T-helper 1 cell treated with Interleukin-12 subunit alpha and Interleukin-12 subunit beta and Interleukin-4 antibody, amounts not matched to agents 30 ng/mL and 1 ng/mL, for 36 hours (primary cell): ENCODE data around the gene PI4KB. TPM values are rescaled to one million over a fixed set of nuclear protein-coding genes. Genes with fewer than 3 reads are reported as not detected.
"Not testable (repeated sequence)": the region's sequence is repeated elsewhere in the genome, so short reads cannot be mapped to it uniquely, and the experiment has no call there.

Experiments used
- intact Hi-C: fragments of 100-400 bp; cut with micrococcal nuclease; formaldehyde crosslinking; loops from one replicate; pipeline ENCODE4 v1.15.1; 2024
- total RNA-seq: library from RNA; stranded (reverse); gene quantifications from 2 replicates; pipeline ENCODE4 v1.2.3, GENCODE V29; 2022

Gene PI4KB
- total RNA-seq, 1 donor from 2014 or later, result 85.5 TPM

DNA sequence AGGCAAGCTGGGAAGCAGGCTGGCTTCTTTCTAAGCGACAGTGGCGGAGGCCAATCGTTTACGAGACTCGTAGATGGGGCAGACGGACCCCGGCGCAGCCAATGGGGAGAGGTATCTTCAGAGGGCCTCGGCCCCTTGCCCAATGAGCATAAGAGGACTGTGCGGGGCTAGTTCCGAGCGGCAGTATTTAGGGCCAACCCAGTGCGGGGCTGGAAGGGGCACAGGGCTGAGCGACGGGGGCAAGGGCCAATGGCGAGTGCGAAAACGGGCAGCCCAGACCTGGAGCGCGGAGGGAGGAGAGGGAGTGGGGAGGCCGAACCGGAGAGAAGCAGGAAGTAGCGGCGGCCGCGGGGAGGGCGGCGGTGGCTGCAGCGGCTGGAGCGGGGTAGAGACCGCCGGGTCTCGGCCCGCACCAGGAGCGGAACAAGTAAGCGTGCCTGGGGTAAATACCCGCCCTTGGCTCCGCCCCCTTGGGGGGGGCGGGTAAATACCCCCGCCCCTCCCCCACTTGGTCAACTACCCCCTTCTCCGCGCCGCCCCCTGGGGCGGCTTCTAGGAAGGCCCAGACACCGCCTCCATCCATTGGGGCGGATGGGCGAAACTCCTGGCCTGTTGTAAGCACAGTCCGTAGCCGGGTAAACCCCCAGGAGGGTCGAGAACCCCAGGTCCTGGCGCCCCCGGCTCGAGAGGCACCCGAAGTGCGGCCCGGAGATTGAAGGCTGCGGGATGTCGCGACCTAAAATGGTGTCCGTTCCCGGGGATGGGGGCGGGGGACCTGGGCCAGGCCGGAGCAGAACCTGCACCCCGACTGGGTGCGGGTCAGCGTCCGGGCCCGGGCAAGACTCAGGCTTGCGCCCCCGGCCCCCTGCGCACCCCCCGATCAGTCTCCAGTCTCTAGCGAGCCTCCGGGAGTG, 45.0 kb downstream of the PI4KB start, which contains the start of gene ZNF687:
Gene ZNF687 (plus strand): TSS at position 331 of the 914 bp plus-strand sequence. CDS start 3,993 bp downstream, outside the sequence.
- intact Hi-C loops, result loop anchor here (1.0 to 5.0 kb wide), 22 partner anchors 19 to 720 kb away; partner anchors contain the start of genes ARNT, CGN, MRPL9 and PI4KB

DNA sequence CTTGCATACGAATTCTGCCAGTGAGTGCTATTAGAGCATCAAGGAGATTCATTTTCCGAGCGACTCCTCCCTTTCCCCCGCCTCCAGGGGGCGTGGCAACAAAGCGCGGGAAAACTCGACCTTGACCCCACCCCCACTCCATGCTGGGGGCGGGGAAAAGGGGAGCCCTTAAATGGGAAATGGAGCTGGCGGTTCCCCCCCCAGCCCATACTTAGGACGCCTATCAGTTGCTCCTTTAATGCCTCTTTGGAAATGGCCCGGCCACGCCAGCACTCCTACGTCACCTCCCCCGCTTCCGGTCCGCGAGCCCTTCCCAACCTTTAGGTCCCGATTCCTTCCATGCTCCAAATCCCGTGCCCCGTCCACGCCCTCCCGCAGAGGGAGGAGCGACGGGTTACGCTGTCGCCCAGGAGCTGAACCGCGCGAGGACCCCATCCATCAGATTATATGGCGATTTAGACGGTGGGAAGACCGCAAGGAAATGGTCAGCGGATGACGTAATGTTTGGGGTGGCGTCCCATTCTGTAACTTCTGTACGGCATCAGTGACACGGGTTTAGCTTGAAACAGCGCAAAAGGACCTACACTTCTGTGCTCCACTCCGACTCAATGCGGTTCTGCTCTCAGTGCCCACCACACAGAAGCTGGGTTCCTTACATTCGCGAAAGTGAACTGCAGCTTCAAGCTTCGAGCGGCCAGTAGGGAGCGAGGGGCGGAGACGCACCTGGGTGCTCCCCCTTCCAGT, 45.8 kb downstream of the PI4KB start:
- intact Hi-C loops, result loop anchor here (1.0 to 5.0 kb wide), 12 partner anchors 27 to 719 kb away; partner anchors contain the start of genes CGN, MRPL9, PI4KB and PSMD4

- intact Hi-C loops, result no loop called here
Measured at GRCh38 chr1:151277249-151277648, 50.0 kb downstream of the PI4KB start.

DNA sequence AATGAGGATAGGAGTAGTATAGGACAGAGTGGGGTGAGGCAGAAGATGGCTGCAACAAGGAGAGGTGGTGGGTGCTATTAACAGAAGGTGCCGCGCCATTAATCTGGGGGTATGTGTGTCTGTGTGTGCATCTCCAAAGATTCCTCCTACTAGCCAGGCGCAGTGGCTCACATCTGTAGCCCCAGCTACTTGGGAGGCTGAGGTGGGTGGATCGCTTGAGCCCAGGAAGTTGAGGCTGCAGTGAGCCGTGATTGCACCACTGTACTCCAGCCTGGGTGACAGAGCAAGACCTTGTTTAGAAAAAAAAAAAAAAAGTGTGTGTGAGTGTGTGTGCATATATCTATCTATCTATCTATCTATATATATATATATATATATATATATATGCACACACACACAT, 51.9 kb downstream of the PI4KB start:
- intact Hi-C loops, result not testable (repeated sequence)

GRCh38 chr1:151273924-151274466, 53.2 kb downstream of the PI4KB start:
- intact Hi-C loops, result no loop called here

DNA sequence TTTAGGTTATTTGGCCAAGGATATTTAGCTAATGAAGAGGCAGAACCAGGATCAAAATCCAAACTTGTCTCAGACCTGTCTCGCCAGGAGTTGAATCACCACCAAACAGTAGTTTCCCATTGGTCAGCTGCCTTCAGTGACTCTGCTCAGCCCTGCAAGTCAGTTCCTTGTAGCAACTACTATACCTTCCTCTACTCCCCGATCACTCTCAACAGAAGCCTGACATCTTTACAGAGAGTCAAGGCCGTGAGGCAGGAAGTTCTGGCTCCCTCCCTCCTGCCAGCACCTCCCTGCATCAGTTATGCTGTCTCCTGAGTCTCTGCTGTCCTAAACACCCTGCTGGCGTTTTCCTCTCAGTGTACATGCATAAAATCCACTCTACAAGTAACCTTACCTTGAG, 59.5 kb downstream of the PI4KB start:
- intact Hi-C loops, result no loop called here

DNA sequence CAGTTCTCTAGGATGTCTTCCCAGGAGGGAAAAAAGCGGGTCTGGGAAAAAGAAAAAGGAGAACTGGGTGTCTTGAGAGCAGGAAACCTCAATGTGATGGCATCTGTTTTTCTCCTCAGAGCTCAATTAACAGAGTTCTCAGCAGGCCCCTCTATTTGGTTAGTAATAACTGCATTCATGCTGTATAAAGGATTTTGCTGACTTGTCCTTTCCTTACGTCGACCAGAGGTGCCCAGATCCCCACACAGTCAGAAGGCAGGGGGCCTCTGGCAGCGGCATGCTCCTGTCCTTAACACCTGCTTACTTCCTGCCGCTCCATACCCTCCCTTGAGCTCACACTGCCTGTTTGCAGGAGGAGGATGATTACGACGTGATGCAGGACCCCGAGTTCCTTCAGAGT, 60.4 kb downstream of the PI4KB start:
- intact Hi-C loops, result no loop called here

GRCh38 chr1:151266315-151266714, 60.9 kb downstream of the PI4KB start:
- intact Hi-C loops, result no loop called here

DNA sequence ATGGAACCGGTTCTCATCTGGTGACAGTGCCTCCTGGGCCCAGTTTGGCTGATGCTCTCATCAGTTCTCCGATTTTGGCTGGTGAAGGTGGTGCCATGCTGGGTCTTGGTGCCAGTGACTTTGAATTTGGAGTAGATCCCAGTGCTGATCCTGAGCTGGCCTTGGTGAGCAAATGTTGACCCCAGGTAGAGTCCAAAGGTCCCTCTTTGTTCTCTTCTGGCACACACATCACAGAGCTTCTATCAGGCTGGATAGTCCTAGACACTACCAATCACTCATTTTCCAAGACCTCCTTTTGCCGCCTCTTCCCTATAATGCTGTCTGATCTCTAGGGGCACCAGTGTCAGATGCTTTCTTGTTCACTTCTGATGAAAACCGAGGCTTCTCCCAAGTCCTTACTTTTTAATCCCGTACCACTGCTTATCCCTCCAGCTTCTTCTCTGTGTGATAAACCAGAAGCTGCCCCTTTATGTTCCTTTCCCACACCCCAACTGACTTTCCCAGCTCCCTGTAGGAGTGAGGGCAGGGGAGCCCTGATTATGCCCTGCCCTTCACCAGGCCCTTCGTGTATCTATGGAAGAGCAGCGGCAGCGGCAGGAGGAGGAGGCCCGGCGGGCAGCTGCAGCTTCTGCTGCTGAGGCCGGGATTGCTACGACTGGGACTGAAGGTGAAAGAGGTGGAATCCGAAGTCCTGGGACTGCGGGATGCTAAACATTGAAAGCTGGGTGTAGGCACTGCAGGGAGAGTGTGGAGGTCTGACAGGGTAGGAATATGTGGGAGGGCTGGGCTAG, 61.6 kb downstream of the PI4KB start:
- intact Hi-C loops, result no loop called here

GRCh38 chr1:151259351-151259750, 67.9 kb downstream of the PI4KB start:
- intact Hi-C loops, result loop anchor here (5.0 kb wide), 1 partner anchor 562 kb away; the partner anchor contains the start of gene GOLPH3L

- intact Hi-C loops, result loop anchor here (2.0 to 5.0 kb wide), 2 partner anchors 99 to 558 kb away; partner anchors contain the start of genes GOLPH3L and TNFAIP8L2
Measured at GRCh38 chr1:151255381-151255780, 71.8 kb downstream of the PI4KB start.

DNA sequence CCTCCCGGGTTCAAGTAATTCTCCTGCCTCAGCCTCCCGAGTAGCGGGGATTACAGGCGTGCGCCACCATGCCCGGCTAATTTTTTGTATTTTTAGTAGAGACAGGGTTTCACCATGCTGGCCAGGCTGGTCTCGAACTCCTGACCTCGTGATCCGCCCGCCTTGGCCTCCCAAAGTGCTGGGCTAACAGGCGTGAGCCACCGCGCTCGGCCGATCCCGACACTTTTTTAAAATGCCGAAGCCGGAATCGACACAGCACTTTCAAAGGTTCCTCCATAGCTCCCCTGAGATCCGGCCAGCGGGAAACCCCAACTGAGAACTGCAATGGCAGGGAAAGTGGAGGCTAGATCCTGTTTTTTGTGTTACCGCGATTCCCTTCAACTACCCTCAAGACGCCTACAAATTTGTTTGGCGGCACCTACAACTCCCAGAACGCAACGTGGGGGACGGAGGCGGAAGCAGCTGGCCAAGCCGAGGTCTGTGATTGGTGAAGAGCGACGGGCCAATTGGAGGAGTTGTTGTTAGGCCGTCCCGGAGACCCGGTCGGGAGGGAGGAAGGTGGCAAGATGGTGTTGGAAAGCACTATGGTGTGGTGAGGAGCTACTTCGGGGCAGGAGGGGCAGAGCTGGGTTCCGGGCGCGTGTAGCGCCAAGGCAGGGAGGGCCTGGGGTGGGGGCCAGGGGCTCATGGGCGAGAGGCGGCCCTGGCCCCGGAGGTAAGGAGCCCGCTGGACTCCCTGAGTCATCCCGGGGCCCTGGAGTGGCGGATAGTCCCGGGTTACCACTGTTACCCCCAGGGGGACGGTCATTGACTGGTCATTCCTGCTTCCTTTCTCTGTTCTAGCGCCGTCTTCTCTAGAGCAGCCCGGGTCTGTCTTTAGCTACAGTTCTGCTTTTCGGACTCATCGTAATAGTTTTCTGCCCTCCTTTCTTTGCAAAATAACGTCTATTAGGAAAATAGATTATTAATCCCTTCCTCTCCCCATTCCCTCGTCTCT, 72.7 kb downstream of the PI4KB start, which contains the start of gene PSMD4:
Gene PSMD4 (plus strand): TSS at position 518 of the 997 bp plus-strand sequence. CDS start 49 bp downstream, at position 567.
- intact Hi-C loops, result loop anchor here (1.0 to 5.0 kb wide), 9 partner anchors 27 to 557 kb away; partner anchors contain the start of genes GOLPH3L, LYSMD1, PIP5K1A and PRUNE1

- intact Hi-C loops, result loop anchor here (1.0 to 5.0 kb wide), 6 partner anchors 56 to 360 kb away; partner anchors contain the start of genes SCNM1 and SNX27
Measured at GRCh38 chr1:151251656-151252470, 75.4 kb downstream of the PI4KB start.

- intact Hi-C loops, result no loop called here
Measured at GRCh38 chr1:151246786-151247185, 80.4 kb downstream of the PI4KB start.

DNA sequence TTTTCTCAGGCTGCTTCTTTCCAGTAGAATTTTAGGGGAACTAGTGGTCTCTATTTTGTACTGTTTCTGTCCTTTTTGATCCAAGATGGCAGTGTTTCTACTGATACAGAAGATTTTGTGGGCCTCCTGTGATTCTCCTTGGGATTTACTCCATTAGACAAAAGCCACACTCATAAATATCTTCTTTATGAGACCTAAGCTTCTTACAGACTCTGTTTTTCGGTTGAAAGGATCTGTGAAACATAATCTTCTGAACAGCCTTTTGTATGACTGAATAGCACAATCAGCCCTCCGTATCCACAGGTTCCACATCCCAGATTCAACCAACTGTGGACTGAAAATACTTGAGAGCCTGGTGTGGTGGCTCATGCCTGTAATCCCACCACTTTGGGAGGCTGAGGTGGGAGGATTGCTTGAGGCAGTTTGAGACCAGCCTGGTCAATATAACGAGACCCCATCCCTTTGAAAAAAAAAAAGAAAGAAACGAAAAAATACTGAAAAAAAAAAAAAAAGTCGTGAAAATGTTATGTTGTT, 83.5 kb downstream of the PI4KB start:
- intact Hi-C loops, result no loop called here

GRCh38 chr1:151242442-151242841, 84.8 kb downstream of the PI4KB start:
- intact Hi-C loops, result no loop called here
